HCEC 1CT (cell line): ENCODE results near the gene EIF2B2.

ENCODE experiments used
- DNase-seq: peaks from one replicate; pipeline ENCODE4 v3.0.0-alpha.2; 2017

EIF2B2 gene

GRCh38 chr14:75046899-75047298, 44.2 kb downstream of the EIF2B2 start:
- DNase-seq = peak; percentile 29

- DNase-seq = no peak
Observed at GRCh38 chr14:75047506-75047905, 44.8 kb downstream of the EIF2B2 start.

GRCh38 chr14:75048101-75048500, 45.4 kb downstream of the EIF2B2 start:
- DNase-seq = no peak

GRCh38 chr14:75049136-75049535, 46.4 kb downstream of the EIF2B2 start:
- DNase-seq = no peak

- peak; percentile 50 for DNase-seq
Observed at GRCh38 chr14:75049731-75050201, 47.0 kb downstream of the EIF2B2 start.

GRCh38 chr14:75050852-75051555, 48.3 kb downstream of the EIF2B2 start, which contains the start of gene MLH3:
TSS of gene MLH3 (minus strand) at chr14:75051467. CDS start at chr14:75049655, 1,812 bp downstream.
- peak; percentile 78 for DNase-seq

GRCh38 chr14:75051556-75051899, 48.8 kb downstream of the EIF2B2 start:
- DNase-seq = no peak

- DNase-seq = no peak
Observed at GRCh38 chr14:75053396-75054291, 50.9 kb downstream of the EIF2B2 start.

GRCh38 chr14:75054421-75054820, 51.7 kb downstream of the EIF2B2 start:
- DNase-seq = no peak

GRCh38 chr14:75059642-75060041, 56.9 kb downstream of the EIF2B2 start:
- no peak for DNase-seq

GRCh38 chr14:75060420-75060819, 57.7 kb downstream of the EIF2B2 start:
- no peak for DNase-seq
